Mucosa of rectum (tissue), 2 donors: ENCODE data around the gene IKZF3.
"Not testable (repeated sequence)": the region's sequence is repeated elsewhere in the genome, so short reads cannot be mapped to it uniquely, and the experiment has no call there.

Experiments used
- H3K27ac ChIP-seq, 2 donors: one replicate each; pipeline ENCODE4 v1.7.0; 2013; ENCODE audit warnings: inconsistent platforms in 2 of 2, low read depth in 2 of 2, low read length in 2 of 2
- H3K27me3 ChIP-seq, 2 donors: one replicate each; pipeline ENCODE4 v1.7.0; 2013; ENCODE audit warnings: low read length in 2 of 2; ENCODE audit not compliant: control insufficient read depth in 2 of 2, insufficient read depth in 2 of 2
- H3K36me3 ChIP-seq, 2 donors: one replicate each; pipeline ENCODE4 v1.7.0; 2013; ENCODE audit warnings: low read length in 2 of 2; ENCODE audit not compliant: control insufficient read depth in 2 of 2, insufficient read depth in 2 of 2
- H3K4me1 ChIP-seq, 2 donors: one replicate each; pipeline ENCODE4 v1.7.0; 2013; ENCODE audit warnings: low read length in 2 of 2, mild to moderate bottlenecking in 1 of 2; ENCODE audit not compliant: control insufficient read depth in 2 of 2, insufficient read depth in 2 of 2
- H3K4me3 ChIP-seq, 2 donors: one replicate each; pipeline ENCODE4 v1.7.0; 2013; ENCODE audit warnings: low read length in 2 of 2
- H3K9ac ChIP-seq, 2 donors: one replicate each; pipeline ENCODE4 v1.7.0; 2013; ENCODE audit warnings: low read length in 2 of 2, low read depth in 1 of 2, mild to moderate bottlenecking in 1 of 2
- H3K9me3 ChIP-seq, 2 donors: one replicate each; pipeline ENCODE4 v1.7.0; 2013; ENCODE audit warnings: low read length in 2 of 2; ENCODE audit not compliant: control insufficient read depth in 2 of 2
- donor health status: healthy.
- donor health status: Normal muscosa, but diverticular disease.

Gene IKZF3

DNA sequence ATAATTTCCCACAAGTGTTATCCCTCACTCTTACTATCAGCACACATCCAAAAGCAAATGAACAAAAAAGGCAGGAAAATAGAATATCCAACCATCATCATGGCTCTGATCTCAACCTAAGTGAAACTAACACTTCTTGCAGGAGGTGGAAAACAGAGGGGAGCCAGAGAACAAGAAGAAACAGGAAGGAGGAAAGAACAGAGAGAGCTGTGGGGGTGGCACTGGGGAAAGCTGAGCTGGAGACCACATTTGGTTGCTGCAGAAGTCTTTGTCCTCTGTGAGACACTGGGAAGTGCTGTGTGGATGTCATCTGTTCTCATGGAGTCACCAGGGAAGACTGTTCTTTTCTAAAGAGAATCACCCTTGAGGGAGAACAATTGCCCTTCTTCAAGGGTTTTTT lies 91.7 kb downstream of the IKZF3 start:
- H3K27ac ChIP-seq = peak overlapping the region; percentile 48 to 78
- H3K27me3 ChIP-seq = peaks cover 3 to 4% of the 10 kb centered on the region in 2 donors
- H3K36me3 ChIP-seq = no peaks in the 10 kb centered on the region
- H3K9ac ChIP-seq = no peak overlapping the region
- H3K9me3 ChIP-seq = no peaks in the 10 kb centered on the region
- H3K4me3 ChIP-seq = peak overlapping the region in 1 of 2 donors; percentile 22
- peaks cover 3 to 16% of the 10 kb centered on the region in 2 donors for H3K4me1 ChIP-seq

GRCh38 chr17:39769974-39770587 lies 94.0 kb downstream of the IKZF3 start:
- no peak overlapping the region for H3K9ac ChIP-seq
- H3K27me3 ChIP-seq = peaks cover 3 to 4% of the 10 kb centered on the region in 2 donors
- H3K27ac ChIP-seq = peak overlapping the region in 1 of 2 donors; percentile 57
- peaks cover 0 to 7% of the 10 kb centered on the region in 2 donors for H3K36me3 ChIP-seq
- H3K4me1 ChIP-seq = peaks cover 3 to 16% of the 10 kb centered on the region in 2 donors
- H3K4me3 ChIP-seq = peak overlapping the region in 1 of 2 donors; percentile 15
- H3K9me3 ChIP-seq = no peaks in the 10 kb centered on the region

GRCh38 chr17:39767147-39767546 lies 97.0 kb downstream of the IKZF3 start:
- Histone ChIP-seq H3K4me1 (peaks cover 3 to 7% of the 10 kb centered on the region in 2 donors), H3K27ac (peak overlapping the region in 1 of 2 donors; percentile 10), H3K9ac (no peak overlapping the region)

GRCh38 chr17:39765766-39766165 lies 98.3 kb downstream of the IKZF3 start:
- Histone ChIP-seq H3K9ac (no peak overlapping the region), H3K4me1 (peaks cover 0 to 7% of the 10 kb centered on the region in 2 donors), H3K4me3 (no peak overlapping the region), H3K27ac (no peak overlapping the region), H3K36me3 (peaks cover 0 to 10% of the 10 kb centered on the region in 2 donors), H3K9me3 (no peaks in the 10 kb centered on the region), H3K27me3 (no peaks in the 10 kb centered on the region)

More at GRCh38 chr17:39767147-39767546, 97.0 kb downstream of the IKZF3 start:
- peaks cover 0 to 7% of the 10 kb centered on the region in 2 donors for H3K36me3 ChIP-seq
- no peak overlapping the region for H3K4me3 ChIP-seq
- H3K27me3 ChIP-seq = no peaks in the 10 kb centered on the region
- no peaks in the 10 kb centered on the region for H3K9me3 ChIP-seq

GRCh38 chr17:39765175-39765574 lies 98.9 kb downstream of the IKZF3 start:
- Histone ChIP-seq H3K4me3 (no peak overlapping the region), H3K27ac (no peak overlapping the region), H3K27me3 (no peaks in the 10 kb centered on the region), H3K9me3 (no peaks in the 10 kb centered on the region), H3K4me1 (peaks cover 0 to 7% of the 10 kb centered on the region in 2 donors), H3K36me3 (peaks cover 0 to 10% of the 10 kb centered on the region in 2 donors), H3K9ac (no peak overlapping the region)

DNA sequence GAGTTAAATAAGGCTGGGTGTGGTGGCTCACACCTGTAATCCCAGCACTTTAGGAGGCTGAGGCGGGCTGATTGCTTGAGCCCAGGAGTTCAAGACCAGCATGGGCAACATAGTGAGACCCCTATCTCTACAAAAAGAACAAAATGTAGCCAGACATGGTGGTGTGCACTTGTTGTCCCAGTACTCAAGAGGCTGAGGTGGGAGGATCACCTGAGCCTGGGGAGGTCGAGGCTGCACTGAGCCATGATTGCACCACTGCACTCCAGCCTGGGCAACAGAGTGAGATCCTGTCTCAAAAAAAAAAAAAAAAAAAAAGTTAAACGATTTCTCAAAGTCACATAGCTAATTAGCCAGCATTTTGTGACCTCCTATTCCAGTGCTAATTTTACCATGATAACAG lies 99.9 kb downstream of the IKZF3 start:
- not testable (repeated sequence) for H3K4me1 ChIP-seq, H3K27ac ChIP-seq

DNA sequence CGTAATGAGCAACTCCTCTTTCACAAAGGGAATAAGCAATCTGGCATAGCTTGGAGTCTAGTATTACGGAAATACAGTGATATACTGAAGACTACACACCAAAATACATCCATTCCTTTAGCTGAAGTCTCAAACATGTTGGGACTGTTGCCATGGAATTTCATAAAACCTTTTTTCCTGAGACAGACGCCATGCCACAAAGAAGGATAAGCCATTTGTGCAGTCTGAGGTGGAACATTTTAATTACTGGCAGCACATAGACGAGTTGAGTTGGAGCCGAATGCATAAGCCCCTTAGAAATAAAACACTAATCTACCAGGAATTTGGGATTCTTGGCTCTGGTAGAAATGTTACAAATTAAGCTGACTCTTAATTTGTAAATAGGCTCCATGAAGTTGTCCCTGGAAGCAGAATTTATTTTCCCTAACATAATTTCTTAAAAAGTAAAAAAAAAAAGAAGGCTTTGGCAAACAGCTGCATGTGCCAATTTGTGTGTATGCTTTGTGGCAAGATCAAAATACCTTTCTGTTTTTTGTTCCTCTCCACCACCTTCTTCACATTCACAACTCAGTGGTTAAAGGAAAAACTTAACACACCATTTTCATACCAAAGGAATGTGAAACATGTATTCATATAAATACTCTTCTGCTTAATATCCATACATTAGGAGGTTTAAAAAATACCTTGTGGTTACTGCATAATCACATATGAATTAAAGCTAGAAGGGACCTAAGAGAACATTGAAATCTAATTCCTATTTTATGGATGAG lies 100.9 kb downstream of the IKZF3 start:
- Histone ChIP-seq H3K4me1 (peaks cover 0 to 4% of the 10 kb centered on the region in 2 donors), H3K9me3 (no peaks in the 10 kb centered on the region), H3K27me3 (no peaks in the 10 kb centered on the region), H3K9ac (no peak overlapping the region), H3K4me3 (no peak overlapping the region), H3K27ac (no peak overlapping the region), H3K36me3 (peaks cover 0 to 10% of the 10 kb centered on the region in 2 donors)

More for the DNA sequence above, 99.9 kb downstream of the IKZF3 start:
- H3K4me3 ChIP-seq, H3K27me3 ChIP-seq, H3K9me3 ChIP-seq, H3K9ac ChIP-seq: not testable (repeated sequence)
- H3K36me3 ChIP-seq = peaks cover 0 to 10% of the 10 kb centered on the region in 2 donors

DNA sequence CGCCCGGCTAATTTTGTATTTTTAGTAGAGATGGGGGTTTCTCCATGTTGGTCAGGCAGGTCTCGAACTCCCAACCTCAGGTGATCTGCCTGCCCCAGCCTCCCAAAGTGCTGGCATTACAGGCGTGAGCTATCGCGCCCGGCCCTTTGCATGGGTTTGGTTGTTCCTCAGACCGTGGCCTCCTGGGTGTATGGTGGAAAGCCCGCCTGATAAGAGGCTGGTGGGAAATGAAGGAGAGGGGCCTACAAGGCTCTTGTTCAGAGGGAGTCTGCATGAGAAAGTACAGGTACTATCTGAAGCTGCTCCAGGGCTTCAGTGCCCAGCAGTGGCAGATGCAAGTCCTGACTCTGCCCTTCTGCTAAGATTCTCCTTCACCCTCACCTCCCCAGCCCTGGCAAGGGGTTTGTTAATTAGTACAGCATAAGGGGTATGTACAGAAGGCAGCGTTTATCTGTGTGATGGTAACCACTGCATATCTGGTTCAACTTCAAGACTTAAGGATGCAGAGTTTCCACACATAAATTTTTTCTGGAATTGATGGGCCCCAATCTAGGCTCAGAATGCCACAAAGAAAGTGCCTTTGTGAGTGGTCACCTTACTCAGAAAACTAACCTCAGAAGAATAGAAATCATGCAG lies 102.1 kb downstream of the IKZF3 start:
- no peak overlapping the region for H3K9ac ChIP-seq
- H3K9me3 ChIP-seq = no peaks in the 10 kb centered on the region
- peaks cover 0 to 10% of the 10 kb centered on the region in 2 donors for H3K36me3 ChIP-seq
- no peak overlapping the region for H3K4me3 ChIP-seq
- H3K27me3 ChIP-seq = no peaks in the 10 kb centered on the region
- H3K4me1 ChIP-seq = peaks cover 4% of the 10 kb centered on the region in 2 donors
- no peak overlapping the region for H3K27ac ChIP-seq

GRCh38 chr17:39759204-39759603 lies 104.9 kb downstream of the IKZF3 start:
- peaks cover 3 to 11% of the 10 kb centered on the region in 2 donors for H3K4me1 ChIP-seq
- H3K9ac ChIP-seq = no peak overlapping the region
- H3K27ac ChIP-seq = no peak overlapping the region
- no peaks in the 10 kb centered on the region for H3K27me3 ChIP-seq
- H3K4me3 ChIP-seq = no peak overlapping the region
- H3K9me3 ChIP-seq = no peaks in the 10 kb centered on the region
- peaks cover 0 to 3% of the 10 kb centered on the region in 2 donors for H3K36me3 ChIP-seq
